Right atrium auricular region (tissue), 2 donors: ENCODE results near the gene NUP98. TPM values are rescaled to one million over a fixed set of nuclear protein-coding genes. Genes with fewer than 3 reads are reported as not detected.
A peak's percentile ranks its signal among the peaks of the same experiment; 100 is the strongest.

Source experiments
- DNase-seq: peaks from one replicate; pipeline ENCODE4 v3.0.0-alpha.2; 2019; ENCODE audit warnings: low spot score
- H3K27ac ChIP-seq, 2 donors: fragments of 200-600 bp; sonication (generic); 1 replicate in 1 of 2; 2 replicates in 1 of 2; pipeline ENCODE4 v1.5.1; 2016 to 2019
- H3K27me3 ChIP-seq, 2 donors: fragments of 200-600 bp; sonication (generic); one replicate each; pipeline versions ENCODE4 v1.5.1 to v1.6.0; 2017 to 2019
- H3K36me3 ChIP-seq: fragments of 200-600 bp; sonication (generic); one replicate; pipeline ENCODE4 v1.5.1; 2016
- H3K4me1 ChIP-seq, 2 donors: fragments of 200-600 bp; sonication (generic); one replicate each; pipeline versions ENCODE4 v1.5.1 to v1.6.0; 2017 to 2019
- H3K4me3 ChIP-seq, 2 donors: fragments of 200-600 bp; sonication (generic); 1 replicate in 1 of 2; 2 replicates in 1 of 2; pipeline ENCODE4 v1.5.1; 2017 to 2019; ENCODE audit warnings: mild to moderate bottlenecking in 1 of 2, moderate library complexity in 1 of 2
- H3K9me3 ChIP-seq, 2 donors: fragments of 200-600 bp; sonication (generic); one replicate each; pipeline ENCODE4 v1.5.1; 2019
- CTCF ChIP-seq, 2 donors: fragments of 200-600 bp; sonication (generic); IDR thresholded peaks; one replicate each; pipeline ENCODE4 v1.5.1; 2019; ENCODE audit warnings: antibody characterized with exemption in 2 of 2
- total RNA-seq, 2 donors: library from RNA; depleted of rRNA; stranded (reverse); fragments of >200 nt; gene quantifications; one replicate each; pipeline ENCODE4 v1.1.0, GENCODE V29; 2016

NUP98 gene
- total RNA-seq: 10 to 100 TPM; 58.8 to 94.5 TPM

- Histone ChIP-seq H3K4me1 (peaks cover 0 to 36% of the 10 kb centered on the region in 2 donors), H3K36me3 (peaks cover 17% of the 10 kb centered on the region), H3K9me3 (no peaks in the 10 kb centered on the region), H3K27me3 (no peaks in the 10 kb centered on the region), H3K4me3 (peak within 1 kb of the TSS; percentile 83 to 89), H3K27ac (peak within 1 kb of the TSS; percentile 93 to 95)
- DNase-seq: peak; percentile 100
- TF ChIP-seq CTCF (IDR thresholded peaks at IDR 0.05): peak in 1 of 2 donors; percentile 1
These were observed at the start of gene NUP98 for GRCh38 chr11:3797329-3798090. Gene NUP98 (minus strand): TSS chr11:3797554. CDS start chr11:3782117, 15,437 bp downstream.

- H3K27ac ChIP-seq: no peak overlapping the region
- no peaks in the 10 kb centered on the region for H3K36me3 ChIP-seq
- no peaks in the 10 kb centered on the region for H3K9me3 ChIP-seq
- TF ChIP-seq CTCF (IDR thresholded peaks at IDR 0.05): no peak
- no peak for DNase-seq
- no peak overlapping the region for H3K4me3 ChIP-seq
- peaks cover 0 to 6% of the 10 kb centered on the region in 2 donors for H3K4me1 ChIP-seq
- no peaks in the 10 kb centered on the region for H3K27me3 ChIP-seq
These were observed 48.3 kb upstream of the NUP98 start for GRCh38 chr11:3845670-3846069.

DNA sequence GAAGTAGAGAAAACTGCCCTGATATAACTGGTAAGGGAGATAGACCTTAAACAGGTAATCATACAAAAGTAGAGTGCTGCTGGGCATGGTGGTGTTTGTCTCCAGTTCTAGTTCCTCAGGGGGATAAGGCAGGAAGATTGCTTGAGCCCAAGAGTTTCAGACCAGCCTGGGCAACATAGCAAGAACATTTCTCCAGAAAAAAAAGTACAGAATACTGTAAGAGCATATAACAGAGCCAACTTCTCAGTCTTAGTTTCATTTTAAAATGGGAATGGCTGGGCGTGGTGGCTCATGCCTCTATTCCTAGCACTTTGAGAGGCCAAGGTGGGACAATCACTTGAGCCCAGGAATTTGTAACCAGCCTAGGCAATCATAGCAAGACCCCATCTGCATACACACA, 47.9 kb upstream of the NUP98 start:
- no peak for DNase-seq
- Histone ChIP-seq H3K4me1 (peaks cover 0 to 7% of the 10 kb centered on the region in 2 donors), H3K9me3 (no peaks in the 10 kb centered on the region), H3K27ac (no peak overlapping the region), H3K36me3 (no peaks in the 10 kb centered on the region), H3K4me3 (no peak overlapping the region), H3K27me3 (no peaks in the 10 kb centered on the region)
- TF ChIP-seq CTCF (IDR thresholded peaks at IDR 0.05): no peak

GRCh38 chr11:3843326-3843725, 46.0 kb upstream of the NUP98 start:
- no peak for TF ChIP-seq CTCF (IDR thresholded peaks at IDR 0.05)
- Histone ChIP-seq H3K27ac (no peak overlapping the region), H3K9me3 (no peaks in the 10 kb centered on the region), H3K4me1 (peaks cover 0 to 24% of the 10 kb centered on the region in 2 donors), H3K4me3 (no peak overlapping the region), H3K27me3 (no peaks in the 10 kb centered on the region), H3K36me3 (no peaks in the 10 kb centered on the region)
- no peak for DNase-seq

GRCh38 chr11:3841426-3842350, 44.3 kb upstream of the NUP98 start:
- peak; percentile 86 for DNase-seq
- no peaks in the 10 kb centered on the region for H3K27me3 ChIP-seq
- peak overlapping the region; percentile 82 to 86 for H3K4me3 ChIP-seq
- H3K9me3 ChIP-seq: no peaks in the 10 kb centered on the region
- peak; percentile 78 to 94 for TF ChIP-seq CTCF (IDR thresholded peaks at IDR 0.05)
- peak overlapping the region; percentile 92 to 93 for H3K27ac ChIP-seq
- no peaks in the 10 kb centered on the region for H3K36me3 ChIP-seq
- H3K4me1 ChIP-seq: peaks cover 0 to 40% of the 10 kb centered on the region in 2 donors
